Cardiac fibroblast (primary cell): Measurements from ENCODE around the gene KCNJ14.
A peak's percentile ranks its signal among the peaks of the same experiment; 100 is the strongest.

ENCODE experiments used
- DNase-seq, 2 donors: peaks; one replicate each; pipeline versions ENCODE4 v3.0.0 to v3.0.0-alpha.2; 2010; ENCODE audit warnings: low read depth in 2 of 2
- H3K4me3 ChIP-seq, 2 donors: replicated peaks in 1 of 2; 1 replicate in 1 of 2; 2 replicates in 1 of 2; pipeline ENCODE4 v1.5.1; 2011; ENCODE audit warnings: low read depth in 2 of 2, low read length in 2 of 2, mild to moderate bottlenecking in 2 of 2, moderate library complexity in 1 of 2
- CTCF ChIP-seq: IDR thresholded peaks from one replicate; pipeline ENCODE4 v1.5.1; 2011; ENCODE audit warnings: low read depth, mild to moderate bottlenecking, low read length, inconsistent platforms

KCNJ14 gene

DNA sequence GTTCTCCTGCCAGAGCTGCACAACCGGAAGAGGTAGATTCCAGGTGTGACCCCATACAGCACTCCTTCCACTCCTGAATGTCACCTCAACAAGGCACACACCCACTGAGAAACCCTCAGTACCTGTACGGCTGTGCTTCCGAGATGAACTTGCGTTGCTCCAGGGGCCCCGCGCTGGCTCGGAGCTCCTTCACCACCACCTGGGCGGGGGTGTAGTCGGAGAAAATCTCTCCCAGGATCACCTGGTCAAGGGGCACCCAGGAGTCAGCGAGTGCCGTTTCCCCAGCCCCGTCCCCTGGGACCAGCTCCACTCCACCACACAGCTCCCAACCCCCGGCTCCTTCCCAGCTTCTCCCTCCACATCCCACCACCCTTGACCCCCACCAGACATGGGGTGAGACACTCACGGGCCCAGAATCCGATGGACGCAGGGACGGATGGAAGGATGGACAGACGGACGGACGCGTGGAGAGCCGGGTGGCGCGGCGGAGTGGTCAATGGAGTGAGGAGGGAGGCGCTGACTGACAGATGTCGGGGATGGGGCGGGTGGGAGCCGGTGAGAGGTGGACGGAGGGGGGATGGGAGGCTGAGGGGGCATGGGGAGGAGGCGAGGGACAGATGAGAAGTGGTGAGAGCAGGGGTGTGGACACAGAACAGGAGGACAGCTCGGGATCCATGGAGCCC lies 53.5 kb downstream of the KCNJ14 start:
- DNase-seq: no peak
- H3K4me3 ChIP-seq: no peak overlapping the region
- no peak for TF ChIP-seq CTCF

- no peak for TF ChIP-seq CTCF
- DNase-seq: peak in 1 of 2 donors; percentile 15
- no peak overlapping the region for H3K4me3 ChIP-seq
These were observed 54.3 kb downstream of the KCNJ14 start for GRCh38 chr19:48509467-48510194.

DNA sequence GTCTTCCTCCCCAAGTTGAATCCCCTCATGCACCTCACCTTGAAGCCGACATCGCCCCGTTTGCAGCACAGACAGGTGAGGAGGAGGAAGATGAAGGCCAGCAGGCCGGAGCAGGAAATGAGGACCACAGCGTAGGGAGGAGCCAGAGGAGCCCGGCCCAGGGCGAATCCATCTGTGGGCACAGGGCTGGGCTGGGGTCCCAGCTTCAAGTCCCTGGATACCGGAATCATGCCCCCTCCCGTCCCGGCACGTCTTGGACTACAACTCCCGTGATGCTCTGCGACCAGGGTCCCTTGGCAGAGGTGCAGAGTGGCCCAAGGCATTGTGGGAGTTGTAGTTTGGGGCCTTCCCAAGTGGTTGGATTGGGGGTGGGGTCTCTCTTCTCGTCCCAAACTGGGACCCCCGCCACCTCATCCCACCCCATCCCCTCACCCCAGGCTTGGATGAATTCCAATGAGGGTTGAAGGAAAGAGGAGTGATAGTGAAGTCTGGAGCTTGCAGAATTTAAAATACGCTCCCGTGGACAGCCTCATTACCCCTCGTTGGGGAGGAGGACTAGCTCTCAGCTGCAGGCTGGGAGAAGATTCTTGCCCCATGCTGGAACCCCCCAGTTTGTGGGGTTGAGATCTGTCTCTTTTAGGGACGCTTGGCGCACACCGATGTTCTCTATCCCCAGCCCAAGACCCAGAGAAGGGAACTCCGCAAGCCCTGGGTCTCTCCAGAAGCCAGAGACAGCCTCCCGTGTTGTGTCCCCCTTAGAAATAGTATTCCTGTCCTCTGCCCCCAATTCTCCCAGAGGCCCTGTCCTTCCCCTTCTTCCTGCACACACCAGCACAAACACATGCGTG lies 55.3 kb downstream of the KCNJ14 start:
- peak; percentile 50 to 57 for DNase-seq
- TF ChIP-seq CTCF: no peak
- no peak overlapping the region for H3K4me3 ChIP-seq

DNA sequence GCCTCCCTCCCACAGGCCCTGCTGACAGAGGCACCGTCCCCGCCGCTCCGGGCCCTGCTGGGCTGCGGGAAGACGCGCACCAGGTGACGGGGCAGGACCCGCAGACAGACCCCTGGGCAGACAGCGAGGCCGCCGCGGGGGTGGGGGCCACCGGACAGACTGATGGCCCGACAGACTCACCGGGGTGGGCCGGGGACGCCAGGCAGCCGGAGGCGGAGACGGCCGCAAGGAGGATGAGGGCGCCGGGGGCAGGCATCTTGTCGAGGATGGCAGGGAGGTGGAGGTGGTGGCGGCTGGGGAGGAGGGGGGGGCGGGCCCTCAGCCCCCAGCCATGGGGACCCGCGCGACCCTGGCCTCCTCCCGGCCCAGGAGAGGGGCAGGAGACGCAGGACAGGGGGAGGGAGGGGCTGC lies 56.0 kb downstream of the KCNJ14 start:
- TF ChIP-seq CTCF: no peak
- DNase-seq: no peak
- no peak overlapping the region for H3K4me3 ChIP-seq

DNA sequence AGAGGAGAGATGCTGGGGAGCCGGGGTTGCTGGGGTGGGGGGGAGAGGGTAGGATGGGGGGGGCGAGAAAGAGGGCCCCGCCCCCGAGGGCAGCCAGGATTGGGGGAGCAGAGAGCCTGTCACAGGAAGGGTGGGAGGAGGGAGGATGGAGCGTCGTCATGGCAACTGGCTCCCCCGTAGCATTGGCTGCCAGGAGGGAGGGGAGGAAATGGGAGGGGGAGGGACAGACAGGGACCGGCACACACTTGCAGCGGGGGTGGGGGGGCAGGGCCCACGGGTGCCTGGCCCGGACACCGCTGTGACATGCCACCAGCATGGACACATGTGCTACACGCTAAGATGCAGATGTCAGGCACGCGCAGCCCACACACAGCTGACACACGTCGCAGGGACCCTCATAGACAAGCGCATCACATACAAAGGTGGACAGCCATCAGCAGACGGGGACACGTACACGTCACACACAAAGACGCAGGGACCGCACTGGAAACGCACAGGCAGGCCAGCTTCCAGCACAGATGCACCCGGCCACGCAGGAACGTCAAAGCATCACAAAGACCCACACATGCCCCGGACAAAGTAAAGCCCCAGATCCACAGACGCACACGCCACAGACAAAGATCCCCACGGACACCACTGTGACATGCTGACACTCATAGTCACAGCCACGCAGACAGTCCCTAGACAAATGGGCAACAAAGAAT lies 56.6 kb downstream of the KCNJ14 start, which contains the start of gene LMTK3:
LMTK3 (minus strand) TSS at position 36 of the 704 bp plus-strand sequence. CDS start 259 bp downstream, outside the sequence.
- no peak for TF ChIP-seq CTCF
- peak; percentile 25 to 38 for DNase-seq
- H3K4me3 ChIP-seq: no peak within 1 kb of the TSS
